HL-60 (cell line): ENCODE results near the gene C22orf15.

ENCODE experiments used
- CTCF ChIP-seq: IDR thresholded peaks from one replicate; pipeline ENCODE4 v1.5.1; 2011; ENCODE audit warnings: low read length, control low read depth, inconsistent platforms; ENCODE audit not compliant: insufficient read depth
- GABPA ChIP-seq: IDR thresholded peaks from 2 replicates; pipeline ENCODE4 v1.6.1; 2012; ENCODE audit warnings: low read depth
- POLR2AphosphoS5 ChIP-seq: IDR thresholded peaks from 2 replicates; pipeline ENCODE4 v1.6.1; 2012; ENCODE audit warnings: low read depth
- SPI1 ChIP-seq: IDR thresholded peaks from 2 replicates; pipeline ENCODE4 v1.6.1; 2012; ENCODE audit warnings: low read depth, mild to moderate bottlenecking, borderline replicate concordance

- no peak for TF ChIP-seq GABPA
- no peak for TF ChIP-seq CTCF
- TF ChIP-seq POLR2AphosphoS5, result no peak
- no peak for TF ChIP-seq SPI1
Measured at GRCh38 chr22:23789121-23789520, 26.3 kb downstream of the C22orf15 start.
